GM12873 (cell line): Measurements from ENCODE around the gene CGGBP1.

ENCODE experiments used
- TF ChIP-seq, protein P1 (sequence below): IDR thresholded peaks from 2 replicates; pipeline ENCODE4 v1.5.1; 2012; ENCODE audit warnings: low read depth, mild to moderate bottlenecking, moderate library complexity, low read length, control low read depth; ENCODE audit not compliant: insufficient read depth; ENCODE audit errors: missing control alignments

The CGGBP1 gene

DNA sequence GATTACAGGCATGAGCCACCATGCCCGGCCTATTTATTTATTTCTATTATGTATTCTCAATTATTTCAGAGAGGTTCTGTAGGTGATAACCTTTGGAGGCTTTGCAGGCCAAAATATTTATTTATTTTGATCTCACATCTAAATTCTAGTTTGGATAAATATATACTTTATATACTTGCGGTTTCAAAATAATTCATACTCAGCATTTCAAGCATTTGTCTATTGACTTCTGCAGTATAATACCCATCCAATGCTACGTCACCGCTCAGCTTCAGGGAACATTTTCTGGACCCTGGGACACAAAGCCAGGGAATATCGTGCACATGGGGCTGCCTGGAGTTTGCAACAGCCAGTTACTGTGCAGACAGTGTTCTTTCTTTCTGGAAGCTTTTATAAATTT, 22.6 kb downstream of the CGGBP1 start:
- TF ChIP-seq, protein P1, sequence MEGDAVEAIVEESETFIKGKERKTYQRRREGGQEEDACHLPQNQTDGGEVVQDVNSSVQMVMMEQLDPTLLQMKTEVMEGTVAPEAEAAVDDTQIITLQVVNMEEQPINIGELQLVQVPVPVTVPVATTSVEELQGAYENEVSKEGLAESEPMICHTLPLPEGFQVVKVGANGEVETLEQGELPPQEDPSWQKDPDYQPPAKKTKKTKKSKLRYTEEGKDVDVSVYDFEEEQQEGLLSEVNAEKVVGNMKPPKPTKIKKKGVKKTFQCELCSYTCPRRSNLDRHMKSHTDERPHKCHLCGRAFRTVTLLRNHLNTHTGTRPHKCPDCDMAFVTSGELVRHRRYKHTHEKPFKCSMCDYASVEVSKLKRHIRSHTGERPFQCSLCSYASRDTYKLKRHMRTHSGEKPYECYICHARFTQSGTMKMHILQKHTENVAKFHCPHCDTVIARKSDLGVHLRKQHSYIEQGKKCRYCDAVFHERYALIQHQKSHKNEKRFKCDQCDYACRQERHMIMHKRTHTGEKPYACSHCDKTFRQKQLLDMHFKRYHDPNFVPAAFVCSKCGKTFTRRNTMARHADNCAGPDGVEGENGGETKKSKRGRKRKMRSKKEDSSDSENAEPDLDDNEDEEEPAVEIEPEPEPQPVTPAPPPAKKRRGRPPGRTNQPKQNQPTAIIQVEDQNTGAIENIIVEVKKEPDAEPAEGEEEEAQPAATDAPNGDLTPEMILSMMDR = no peak

DNA sequence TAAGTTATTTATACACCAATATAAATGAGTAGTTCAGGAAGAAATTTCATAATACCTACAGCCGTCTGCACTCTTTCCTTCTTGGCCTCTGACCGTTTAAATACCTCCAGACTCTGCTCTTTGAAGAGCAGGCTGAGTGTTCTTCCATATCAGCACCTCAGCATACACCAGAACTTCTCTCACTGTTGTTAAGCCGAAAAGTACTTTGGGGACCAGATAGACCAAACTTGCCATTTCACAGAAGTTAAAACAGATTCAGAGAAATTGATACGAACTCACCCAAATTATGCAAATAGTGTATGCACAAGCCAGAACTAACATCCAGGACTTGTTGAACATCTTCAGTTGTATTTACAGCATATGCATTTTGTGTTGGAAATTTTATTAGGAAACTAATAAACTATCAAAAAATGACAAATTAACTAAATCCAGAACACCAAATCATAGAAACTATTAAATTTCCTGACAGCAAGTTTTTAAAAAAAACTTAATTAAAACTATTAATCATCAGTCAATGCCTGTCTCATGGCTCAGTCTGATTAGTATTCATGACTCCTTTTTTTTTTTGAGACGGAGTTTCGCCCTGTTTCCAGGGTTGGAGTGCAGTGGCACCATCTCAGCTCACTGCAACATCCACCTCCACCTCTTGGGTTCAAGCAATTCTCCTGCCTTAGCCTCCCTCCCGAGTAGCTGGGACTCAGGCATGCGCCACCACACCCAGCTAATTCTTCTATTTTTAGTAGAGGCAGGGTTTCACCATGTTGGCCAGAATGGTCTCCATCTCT, 24.1 kb downstream of the CGGBP1 start:
- TF ChIP-seq, protein P1 = no peak

DNA sequence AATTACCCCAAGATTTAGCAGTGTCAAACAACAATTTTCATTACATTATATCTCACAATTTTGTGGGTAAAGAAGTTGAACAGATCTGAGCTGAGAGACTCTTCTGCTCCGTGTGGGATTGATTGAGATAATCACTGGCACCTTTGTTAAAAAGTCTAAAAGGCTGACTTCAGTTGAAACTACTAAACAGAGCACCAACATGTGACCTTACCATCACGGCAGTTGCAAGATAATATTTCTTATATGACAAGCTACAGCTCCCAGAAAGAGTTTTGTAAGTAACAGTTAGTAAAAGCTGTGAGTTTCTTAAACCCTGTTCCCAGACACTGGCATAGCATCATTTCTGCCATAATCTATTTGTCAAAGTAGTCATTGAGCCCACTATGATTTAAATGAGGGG, 25.0 kb downstream of the CGGBP1 start:
- TF ChIP-seq, protein P1 = no peak

DNA sequence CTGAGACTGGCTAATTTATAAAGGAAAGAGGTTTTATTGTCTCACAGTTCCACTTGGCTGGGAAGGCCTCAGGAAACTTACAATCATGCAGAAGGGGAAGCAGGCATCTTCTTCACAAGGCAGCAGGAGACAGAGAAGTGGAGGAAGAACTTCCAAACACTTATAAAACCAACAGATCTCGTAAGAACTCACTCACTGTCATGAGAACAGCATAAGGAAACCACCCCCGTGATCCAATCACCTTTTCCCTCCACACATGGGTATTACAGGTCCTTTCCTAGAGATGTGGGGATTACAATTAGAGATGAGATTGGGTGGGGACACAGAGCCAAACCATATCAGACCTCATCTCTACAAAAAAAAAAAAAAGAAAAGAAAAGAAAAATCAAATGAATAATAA, 25.7 kb downstream of the CGGBP1 start:
- TF ChIP-seq, protein P1 = no peak

DNA sequence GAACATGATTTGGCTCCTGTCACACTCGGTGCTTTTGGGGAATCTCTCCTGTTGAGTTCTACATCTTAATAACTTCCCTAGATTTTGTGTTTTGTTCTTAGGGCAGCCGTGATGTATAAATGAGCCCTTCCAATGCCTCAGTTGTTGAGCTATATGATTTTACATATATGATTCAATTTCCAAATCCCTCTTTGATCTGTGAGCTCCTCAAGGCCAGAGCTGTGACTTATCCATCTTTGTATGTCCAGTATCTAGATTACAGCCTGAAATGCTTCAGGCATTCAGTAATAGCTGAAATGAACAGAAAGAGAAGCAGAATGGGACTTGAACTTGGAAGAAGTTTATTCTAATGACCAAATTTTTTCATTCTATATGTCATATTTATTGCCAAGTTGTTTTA, 26.6 kb downstream of the CGGBP1 start:
- TF ChIP-seq, protein P1 = no peak

DNA sequence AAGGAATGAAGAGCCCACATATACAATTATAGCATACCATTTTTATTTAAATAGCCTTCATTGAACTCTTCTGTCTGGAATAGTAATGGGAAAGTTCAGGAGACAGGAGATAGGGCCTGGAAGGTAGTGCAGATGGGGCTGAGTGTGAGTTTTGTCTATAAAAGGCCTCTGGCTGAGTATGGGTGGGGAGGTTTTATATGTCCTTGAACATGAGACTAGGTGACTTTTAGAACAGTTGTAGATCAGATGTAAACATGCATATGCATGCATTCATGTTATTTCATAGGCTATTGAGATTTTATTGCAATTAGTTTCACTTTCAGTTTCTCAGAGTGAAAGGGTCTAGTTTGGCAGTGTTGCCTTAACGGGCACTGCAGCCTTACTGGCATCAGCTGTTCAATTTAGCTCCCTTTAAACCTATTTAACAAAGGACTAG, 27.1 kb downstream of the CGGBP1 start:
- TF ChIP-seq, protein P1 = no peak

DNA sequence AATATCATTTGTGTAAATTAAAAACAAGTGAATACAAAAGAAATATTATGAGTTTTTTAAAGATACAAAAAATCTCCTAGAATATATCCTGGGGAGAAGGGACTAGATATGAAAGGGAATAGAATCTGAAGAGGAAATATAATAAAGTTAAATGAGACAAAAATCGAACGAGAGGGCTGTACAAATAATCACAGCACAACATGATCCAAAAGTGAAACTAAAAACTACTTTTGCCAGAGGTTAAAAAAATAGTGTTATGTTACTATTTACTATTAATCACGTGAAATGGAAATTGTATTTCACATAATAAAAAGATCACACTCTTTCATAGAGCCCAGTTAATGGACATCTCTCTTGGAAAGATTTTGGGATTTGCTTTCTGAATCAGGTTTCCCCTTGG, 28.6 kb downstream of the CGGBP1 start:
- TF ChIP-seq, protein P1 = no peak
